B cell (primary cell): ENCODE measurements around the gene SEMA3F.

ENCODE experiments used
- CTCF ChIP-seq: fragments of 200-600 bp; IDR thresholded peaks from one replicate; pipeline ENCODE4 v1.8.0; 2022; ENCODE audit warnings: antibody characterized with exemption, mild to moderate bottlenecking
- EZH2 ChIP-seq: IDR thresholded peaks from 2 replicates; pipeline ENCODE4 v1.6.1; 2012; ENCODE audit warnings: borderline replicate concordance, low read depth, mild to moderate bottlenecking, moderate library complexity, low read length; ENCODE audit not compliant: insufficient read depth, poor library complexity, severe bottlenecking

DNA sequence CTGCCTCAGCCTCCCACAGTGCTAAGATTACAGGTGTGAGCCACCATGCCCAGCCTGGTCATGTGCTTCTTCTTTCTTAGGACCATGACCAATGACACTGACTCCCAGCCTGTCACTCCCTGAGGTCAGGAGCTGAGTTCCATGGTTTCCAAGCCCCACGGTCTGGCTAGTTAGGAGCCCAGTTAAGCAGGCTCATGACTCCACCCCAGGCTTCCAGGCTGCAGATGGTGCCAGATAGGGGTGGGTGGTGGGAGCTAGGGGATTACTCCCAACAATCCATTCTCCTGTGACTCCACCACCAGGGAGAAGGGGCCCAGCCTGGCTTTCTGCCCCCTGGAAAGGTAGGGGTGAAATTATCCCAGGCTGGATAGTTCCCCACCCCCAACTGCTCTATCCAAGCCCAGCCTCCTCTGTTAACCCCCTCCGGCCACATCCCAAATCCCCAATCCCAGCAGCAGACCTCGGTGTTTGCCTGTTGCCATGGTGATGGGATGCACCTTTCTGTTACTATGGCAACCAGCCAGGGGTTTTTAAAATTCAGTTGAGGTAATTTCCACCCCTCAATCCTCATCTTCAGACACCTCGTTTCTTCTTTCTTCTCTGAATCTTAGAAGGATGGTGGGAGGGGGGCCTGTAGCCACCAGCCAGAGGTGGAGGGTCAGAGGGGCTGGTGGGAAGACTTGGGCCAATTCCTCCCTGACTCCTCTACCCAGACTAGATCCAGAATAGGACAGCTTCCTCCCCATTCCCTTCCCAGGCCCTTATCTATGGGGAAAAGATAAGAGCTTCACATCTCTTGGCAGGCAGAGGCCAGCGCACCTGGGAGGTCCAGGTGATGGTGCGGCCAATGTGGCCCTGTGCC, 22.5 kb upstream of the SEMA3F start:
- TF ChIP-seq CTCF (no peak), EZH2 (no peak)
